Lung (tissue), 12 donors: ENCODE results near the gene A4GNT. TPM values are rescaled to one million over a fixed set of nuclear protein-coding genes. Genes with fewer than 3 reads are reported as not detected.

Experiments used
- ATAC-seq: fragments of 200-7000 bp; cut with Tn5 transposase; one replicate; pipeline ENCODE4 v1.9.1; 2020; ENCODE audit warnings: moderate number of reproducible peaks; ENCODE audit not compliant: insufficient read depth, low FRiP score
- DNase-seq, 3 donors: peaks; one replicate each; pipeline ENCODE4 v3.0.0-alpha.2; 2013 to 2017
- H3K27ac ChIP-seq, 2 donors: one replicate each; pipeline ENCODE4 v1.5.1; 2013; ENCODE audit warnings: mild to moderate bottlenecking in 2 of 2, moderate library complexity in 2 of 2, control low read depth in 1 of 2, inconsistent platforms in 1 of 2, low read depth in 1 of 2, low read length in 1 of 2
- H3K27me3 ChIP-seq, 3 donors: one replicate each; pipeline ENCODE4 v1.5.1; 2013; ENCODE audit warnings: low read length in 2 of 3; ENCODE audit not compliant: control insufficient read depth in 3 of 3, insufficient read depth in 3 of 3
- H3K36me3 ChIP-seq, 4 donors: one replicate each; pipeline ENCODE4 v1.5.1; 2013; ENCODE audit warnings: low read length in 4 of 4, mild to moderate bottlenecking in 1 of 4, moderate library complexity in 1 of 4; ENCODE audit not compliant: control insufficient read depth in 4 of 4, insufficient read depth in 4 of 4
- H3K4me1 ChIP-seq, 5 donors: one replicate each; pipeline ENCODE4 v1.5.1; 2013; ENCODE audit warnings: low read length in 5 of 5, mild to moderate bottlenecking in 2 of 5, moderate library complexity in 1 of 5; ENCODE audit not compliant: control insufficient read depth in 5 of 5, insufficient read depth in 5 of 5
- H3K4me3 ChIP-seq: one replicate; pipeline ENCODE4 v1.5.1; 2013; ENCODE audit warnings: mild to moderate bottlenecking, control low read depth, moderate library complexity
- H3K9ac ChIP-seq, 2 donors: one replicate each; pipeline ENCODE4 v1.5.1; 2013; ENCODE audit warnings: low read length in 2 of 2, control low read depth in 1 of 2; ENCODE audit not compliant: insufficient read depth in 1 of 2
- H3K9me3 ChIP-seq, 4 donors: one replicate each; pipeline ENCODE4 v1.5.1; 2013; ENCODE audit warnings: low read length in 3 of 4, mild to moderate bottlenecking in 1 of 4, moderate library complexity in 1 of 4; ENCODE audit not compliant: control insufficient read depth in 4 of 4, insufficient read depth in 3 of 4
- WGBS, 2 donors: extraction: QIAGEN DNeasy Blood & Tissue Kit; methylation state at CpG; one replicate each; pipeline ENCODE4 v1.1.7; 2013; 5-methylcytosine and 5-hydroxymethylcytosine counted together
- polyA plus RNA-seq, 2 donors: library from polyadenylated mRNA; stranded (reverse); fragments of 200-250 nt; gene quantifications; one replicate each; pipeline ENCODE4 v1.2.1, GENCODE V29; 2013
- total RNA-seq, 2 donors: library from RNA; depleted of rRNA in 1 of 2; stranded (reverse); fragments of >200 nt in 1 of 2; gene quantifications; one replicate each; pipeline ENCODE4 v1.2.1, GENCODE V29; 2014 to 2021
- TF ChIP-seq, protein P1 (sequence below): IDR thresholded peaks from 2 replicates; pipeline ENCODE4 v1.5.1; 2012; ENCODE audit warnings: mild to moderate bottlenecking; ENCODE audit errors: control extremely low read depth, extremely low read depth
- donor health status: control.
- donor health status: control.
- donor health status: Bipolar disorder and iron deficiency.
- donor health status: healthy.
- donor health status: DM: yes; HTN: yes; CAD: no.

Gene A4GNT
- total and polyA plus RNA-seq, 4 donors, result 0.06 to 0.25 TPM; not detected in 2

DNA sequence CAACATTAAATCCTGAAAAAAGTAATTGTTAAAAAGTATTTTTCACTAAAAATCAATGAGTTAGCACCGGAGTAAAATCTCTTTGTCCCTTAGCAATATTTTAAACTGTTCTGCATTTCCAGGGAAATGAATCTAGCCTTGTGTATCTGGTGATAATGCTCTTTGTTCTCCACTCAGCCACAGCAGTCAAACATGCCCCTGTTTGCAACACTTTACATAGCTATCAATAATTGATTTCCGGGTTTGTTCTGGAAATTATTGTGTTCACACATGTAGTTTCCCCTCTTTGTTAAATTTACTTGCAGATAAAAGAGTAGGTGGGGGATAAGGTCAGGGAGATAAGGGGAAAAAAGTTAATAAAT, 3.6 kb upstream of the A4GNT start:
- WGBS, 2 donors, result 37 to 42% methylated on average over 2 of the region's 2 CpGs
- TF ChIP-seq, protein P1, sequence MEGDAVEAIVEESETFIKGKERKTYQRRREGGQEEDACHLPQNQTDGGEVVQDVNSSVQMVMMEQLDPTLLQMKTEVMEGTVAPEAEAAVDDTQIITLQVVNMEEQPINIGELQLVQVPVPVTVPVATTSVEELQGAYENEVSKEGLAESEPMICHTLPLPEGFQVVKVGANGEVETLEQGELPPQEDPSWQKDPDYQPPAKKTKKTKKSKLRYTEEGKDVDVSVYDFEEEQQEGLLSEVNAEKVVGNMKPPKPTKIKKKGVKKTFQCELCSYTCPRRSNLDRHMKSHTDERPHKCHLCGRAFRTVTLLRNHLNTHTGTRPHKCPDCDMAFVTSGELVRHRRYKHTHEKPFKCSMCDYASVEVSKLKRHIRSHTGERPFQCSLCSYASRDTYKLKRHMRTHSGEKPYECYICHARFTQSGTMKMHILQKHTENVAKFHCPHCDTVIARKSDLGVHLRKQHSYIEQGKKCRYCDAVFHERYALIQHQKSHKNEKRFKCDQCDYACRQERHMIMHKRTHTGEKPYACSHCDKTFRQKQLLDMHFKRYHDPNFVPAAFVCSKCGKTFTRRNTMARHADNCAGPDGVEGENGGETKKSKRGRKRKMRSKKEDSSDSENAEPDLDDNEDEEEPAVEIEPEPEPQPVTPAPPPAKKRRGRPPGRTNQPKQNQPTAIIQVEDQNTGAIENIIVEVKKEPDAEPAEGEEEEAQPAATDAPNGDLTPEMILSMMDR, result no peak
- no peak overlapping the region for H3K27ac ChIP-seq
- H3K4me1 ChIP-seq, result no peaks in the 10 kb centered on the region
- ATAC-seq, result no peak
- H3K9ac ChIP-seq, result no peak overlapping the region
- H3K9me3 ChIP-seq, result no peaks in the 10 kb centered on the region
- DNase-seq, result no peak
- H3K27me3 ChIP-seq, result peaks cover 0 to 3% (median 0%) of the 10 kb centered on the region in 3 donors
- H3K4me3 ChIP-seq, result no peak overlapping the region
- H3K36me3 ChIP-seq, result no peaks in the 10 kb centered on the region

DNA sequence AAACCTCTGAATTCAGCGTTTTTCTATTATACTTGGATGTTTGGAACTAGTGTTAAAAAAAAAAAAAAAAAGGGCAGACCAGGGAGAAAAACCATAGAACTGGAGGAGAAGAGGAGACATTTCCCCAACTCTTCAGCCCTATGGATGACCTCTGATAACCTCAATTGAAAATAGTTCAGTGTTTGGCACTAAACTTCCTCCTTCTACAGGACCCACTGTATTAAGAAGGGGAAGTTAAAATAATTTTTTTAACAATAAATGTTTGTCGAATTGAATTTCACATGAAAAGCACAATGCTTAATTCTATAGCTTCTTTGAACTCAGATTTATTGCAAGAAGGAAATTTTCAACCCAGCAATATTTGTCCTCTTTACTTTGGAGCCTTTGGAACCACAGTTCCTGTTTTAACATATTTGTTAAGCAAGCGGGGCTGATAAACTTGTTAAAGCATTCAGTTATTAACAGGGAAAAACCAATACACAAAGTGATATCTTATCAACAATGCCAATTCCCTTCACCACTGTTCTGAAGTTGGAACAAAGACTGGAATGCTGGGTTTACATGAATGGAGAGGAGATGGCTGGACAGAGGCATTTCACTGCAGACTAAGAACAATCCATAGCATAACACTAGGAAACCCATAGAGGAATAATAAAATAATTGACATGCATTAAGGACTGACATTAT, 3.1 kb upstream of the A4GNT start:
- Histone ChIP-seq H3K9me3 (no peaks in the 10 kb centered on the region), H3K4me1 (no peaks in the 10 kb centered on the region), H3K4me3 (no peak overlapping the region), H3K27ac (no peak overlapping the region), H3K27me3 (peaks cover 0 to 3% (median 0%) of the 10 kb centered on the region in 3 donors), H3K9ac (no peak overlapping the region), H3K36me3 (no peaks in the 10 kb centered on the region)
- 35 to 51% methylated on average over 3 of the region's 3 CpGs for WGBS, 2 donors
- no peak for DNase-seq
- TF ChIP-seq, protein P1, result no peak
- no peak for ATAC-seq

DNA sequence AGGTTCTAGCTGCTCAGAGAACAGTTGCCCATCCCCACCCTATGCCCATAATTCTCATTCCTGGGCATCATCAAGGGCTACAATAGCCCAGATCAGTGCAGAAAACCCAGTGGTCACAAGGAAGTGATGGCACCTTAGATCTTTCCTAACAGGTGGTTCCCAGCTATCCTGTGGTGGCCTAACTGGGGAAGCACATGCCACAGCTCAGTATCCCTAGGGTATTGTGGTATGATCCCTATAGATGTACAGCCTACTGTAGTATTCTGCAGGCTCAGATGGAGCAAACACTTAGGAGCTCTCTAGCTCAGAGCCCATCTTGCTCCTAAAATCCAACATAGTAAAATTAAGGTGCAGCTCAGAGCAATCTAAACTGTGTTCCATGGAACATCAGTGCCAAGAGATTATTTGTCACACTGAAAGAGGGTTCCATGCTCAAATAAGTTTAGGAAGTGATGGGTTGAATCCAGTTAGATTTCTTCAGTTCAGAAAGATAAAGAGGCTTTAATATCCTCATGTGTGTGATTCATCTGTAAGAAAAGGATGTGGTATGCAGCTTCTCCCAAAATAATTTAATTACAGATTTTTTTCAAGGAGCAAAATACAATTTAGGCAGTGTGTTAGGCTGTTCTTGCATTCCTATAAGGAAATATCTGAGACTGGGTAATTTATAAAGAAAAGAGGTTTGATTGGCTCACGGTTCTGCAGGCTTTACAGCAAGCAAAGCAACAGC, 4.4 kb downstream of the A4GNT start:
- TF ChIP-seq, protein P1, result no peak
- Histone ChIP-seq H3K9me3 (no peaks in the 10 kb centered on the region), H3K9ac (no peak overlapping the region), H3K27ac (no peak overlapping the region), H3K4me1 (no peaks in the 10 kb centered on the region), H3K36me3 (no peaks in the 10 kb centered on the region), H3K27me3 (peaks cover 0 to 3% (median 0%) of the 10 kb centered on the region in 3 donors), H3K4me3 (no peak overlapping the region)
- DNase-seq (no peak), ATAC-seq (no peak)
- 89 to 94% methylated on average over 1 of the region's 1 CpG for WGBS, 2 donors
